Progenitor cell of endocrine pancreas (in vitro differentiated cells): ENCODE results near the gene RBFOX2. TPM values are rescaled to one million over a fixed set of nuclear protein-coding genes. Genes with fewer than 3 reads are reported as not detected.

Source experiments
- DNase-seq: peaks from one replicate; pipeline ENCODE4 v3.0.0; 2021; ENCODE audit warnings: low spot score; ENCODE audit not compliant: unreplicated experiment
- H3K27ac Mint-ChIP-seq: 2 replicates; pipeline ENCODE4 v1.8.0; 2021; ENCODE audit warnings: mild to moderate bottlenecking, moderate library complexity, mixed read lengths
- H3K27me3 Mint-ChIP-seq: 2 replicates; pipeline ENCODE4 v1.8.0; 2021; ENCODE audit warnings: mixed read lengths
- H3K36me3 Mint-ChIP-seq: 2 replicates; pipeline ENCODE4 v1.8.0; 2022; ENCODE audit warnings: mixed read lengths; ENCODE audit not compliant: insufficient read depth
- H3K4me1 Mint-ChIP-seq: 2 replicates; pipeline ENCODE4 v1.8.0; 2021; ENCODE audit warnings: low read depth, mixed read lengths
- H3K4me3 Mint-ChIP-seq: 2 replicates; pipeline ENCODE4 v1.8.0; 2021; ENCODE audit warnings: low read depth, mild to moderate bottlenecking, moderate library complexity, mixed read lengths
- H3K9me3 Mint-ChIP-seq: 2 replicates; pipeline ENCODE4 v1.8.0; 2021; ENCODE audit warnings: low read depth, mixed read lengths
- CTCF ChIP-seq: fragments of 200-600 bp; sonication (generic); IDR thresholded peaks from one replicate; pipeline ENCODE4 v1.5.0; 2021; ENCODE audit warnings: antibody characterized with exemption, mild to moderate bottlenecking; ENCODE audit not compliant: unreplicated experiment
- total RNA-seq: library from RNA; stranded (reverse); gene quantifications from 2 replicates; pipeline ENCODE4 v1.2.1, GENCODE V29; 2021

The RBFOX2 gene
- total RNA-seq, 1 donor from 2014 or later = 140 TPM

- peak overlapping the region; percentile 22 for H3K27ac Mint-ChIP-seq
- H3K36me3 Mint-ChIP-seq = no peaks in the 10 kb centered on the region
These were observed 177.8 kb downstream of the RBFOX2 start for GRCh38 chr22:35850831-35851230.

GRCh38 chr22:35846804-35847203, 181.8 kb downstream of the RBFOX2 start:
- Mint-ChIP-seq H3K36me3 (no peaks in the 10 kb centered on the region), H3K4me1 (peaks cover 49% of the 10 kb centered on the region), H3K27ac (peak overlapping the region; percentile 62), H3K27me3 (no peaks in the 10 kb centered on the region), H3K4me3 (no peak overlapping the region), H3K9me3 (no peaks in the 10 kb centered on the region)
- no peak for TF ChIP-seq CTCF
- DNase-seq = no peak

More at GRCh38 chr22:35850831-35851230, 177.8 kb downstream of the RBFOX2 start:
- TF ChIP-seq CTCF = no peak
- Mint-ChIP-seq H3K9me3 (no peaks in the 10 kb centered on the region), H3K27me3 (no peaks in the 10 kb centered on the region), H3K4me3 (no peak overlapping the region), H3K4me1 (peaks cover 28% of the 10 kb centered on the region)
- DNase-seq = no peak

GRCh38 chr22:35844886-35845285, 183.7 kb downstream of the RBFOX2 start:
- Mint-ChIP-seq H3K4me3 (no peak overlapping the region), H3K27ac (no peak overlapping the region), H3K27me3 (no peaks in the 10 kb centered on the region), H3K9me3 (no peaks in the 10 kb centered on the region), H3K4me1 (peaks cover 36% of the 10 kb centered on the region), H3K36me3 (no peaks in the 10 kb centered on the region)
- TF ChIP-seq CTCF = no peak
- DNase-seq = no peak

GRCh38 chr22:35842954-35843353, 185.7 kb downstream of the RBFOX2 start:
- H3K27ac Mint-ChIP-seq = peak overlapping the region; percentile 15

GRCh38 chr22:35842519-35842913, 186.1 kb downstream of the RBFOX2 start:
- Mint-ChIP-seq H3K4me3 (no peak overlapping the region), H3K9me3 (no peaks in the 10 kb centered on the region), H3K36me3 (no peaks in the 10 kb centered on the region), H3K4me1 (peaks cover 46% of the 10 kb centered on the region), H3K27me3 (no peaks in the 10 kb centered on the region), H3K27ac (no peak overlapping the region)
- DNase-seq = no peak
- no peak for TF ChIP-seq CTCF

More at GRCh38 chr22:35842954-35843353, 185.7 kb downstream of the RBFOX2 start:
- Mint-ChIP-seq H3K4me3 (no peak overlapping the region), H3K36me3 (no peaks in the 10 kb centered on the region), H3K9me3 (no peaks in the 10 kb centered on the region), H3K27me3 (no peaks in the 10 kb centered on the region), H3K4me1 (peaks cover 43% of the 10 kb centered on the region)
- DNase-seq = no peak
- peak; percentile 54 for TF ChIP-seq CTCF
